Cardiac muscle cell (in vitro differentiated cells and primary cell): ENCODE results near the gene CLIP2. TPM values are rescaled to one million over a fixed set of nuclear protein-coding genes. Genes with fewer than 3 reads are reported as not detected.
"Not testable (repeated sequence)": the region's sequence is repeated elsewhere in the genome, so short reads cannot be mapped to it uniquely, and the experiment has no call there.

Experiments used
- DNase-seq, 2 donors: peaks; one replicate each; pipeline versions ENCODE4 v3.0.0 to v3.0.0-alpha.2; 2010 to 2017; ENCODE audit warnings: low read depth in 1 of 2, low spot score in 1 of 2
- H3K27ac ChIP-seq: fragments of 200-600 bp; sonication (generic); 2 replicates; pipeline ENCODE4 v1.5.1; 2016
- H3K27me3 ChIP-seq: fragments of 200-600 bp; sonication (generic); 2 replicates; pipeline ENCODE4 v1.6.0; 2016; ENCODE audit warnings: control low read depth
- H3K36me3 ChIP-seq: fragments of 200-600 bp; sonication (generic); 2 replicates; pipeline ENCODE4 v1.5.1; 2016; ENCODE audit warnings: control low read depth
- H3K4me1 ChIP-seq: fragments of 200-600 bp; sonication (generic); 2 replicates; pipeline ENCODE4 v1.8.1; 2017; ENCODE audit warnings: low read depth, mild to moderate bottlenecking, mixed run types
- H3K4me3 ChIP-seq: fragments of 200-600 bp; sonication (generic); 2 replicates; pipeline ENCODE4 v1.5.1; 2016; ENCODE audit warnings: mild to moderate bottlenecking
- H3K9me3 ChIP-seq: fragments of 200-600 bp; sonication (generic); 2 replicates; pipeline ENCODE4 v1.5.1; 2017; ENCODE audit warnings: low read depth, mild to moderate bottlenecking, control low read depth
- CTCF ChIP-seq: IDR thresholded peaks from 2 replicates; pipeline ENCODE4 v1.5.1; 2012; ENCODE audit warnings: low read depth, mild to moderate bottlenecking, low read length
- polyA plus RNA-seq: library from polyadenylated mRNA; unstranded; fragments of >200 nt; fragmentation: Nextera tagmentation; extraction: Ambion mirVana; gene quantifications from 2 replicates; pipeline ENCODE4 v1.2.1, GENCODE V29; 2016
- total RNA-seq: library from RNA; depleted of rRNA; stranded (reverse); fragments of >200 nt; gene quantifications from 2 replicates; pipeline ENCODE4 v1.2.3, GENCODE V29; 2016

CLIP2 gene
- total and polyA plus RNA-seq, 2 experiments from 2014 or later: 11.1 to 20.0 TPM

- Histone ChIP-seq H3K4me1 (no peaks in the 10 kb centered on the region), H3K4me3 (no peak overlapping the region), H3K27ac (no peak overlapping the region), H3K27me3 (no peaks in the 10 kb centered on the region), H3K36me3 (no peaks in the 10 kb centered on the region), H3K9me3 (no peaks in the 10 kb centered on the region)
- no peak for DNase-seq
- no peak for TF ChIP-seq CTCF
These were observed 120.4 kb downstream of the CLIP2 start for GRCh38 chr7:74409571-74409970.

DNA sequence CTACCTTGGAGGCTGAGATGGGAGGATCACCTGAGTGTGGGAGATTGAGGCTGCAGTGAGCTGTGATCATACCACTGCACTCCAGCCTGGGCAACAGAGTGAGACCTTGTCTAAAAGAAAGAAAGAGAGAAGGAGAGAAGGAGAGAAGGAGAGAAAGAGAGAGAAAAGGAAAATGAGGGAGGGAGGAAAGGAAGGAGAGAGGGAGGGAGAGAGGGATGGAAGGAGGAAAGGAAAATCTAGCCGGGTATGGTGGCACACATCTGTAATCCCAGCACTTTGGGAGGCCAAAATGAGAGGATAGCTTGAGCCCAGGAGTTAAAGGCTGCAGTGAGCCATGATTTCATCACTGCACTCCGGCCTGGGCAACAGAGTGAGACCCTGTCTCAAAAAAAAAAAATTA lies 121.6 kb downstream of the CLIP2 start:
- TF ChIP-seq CTCF: no peak
- H3K4me1 ChIP-seq: no peaks in the 10 kb centered on the region
- no peak for DNase-seq

DNA sequence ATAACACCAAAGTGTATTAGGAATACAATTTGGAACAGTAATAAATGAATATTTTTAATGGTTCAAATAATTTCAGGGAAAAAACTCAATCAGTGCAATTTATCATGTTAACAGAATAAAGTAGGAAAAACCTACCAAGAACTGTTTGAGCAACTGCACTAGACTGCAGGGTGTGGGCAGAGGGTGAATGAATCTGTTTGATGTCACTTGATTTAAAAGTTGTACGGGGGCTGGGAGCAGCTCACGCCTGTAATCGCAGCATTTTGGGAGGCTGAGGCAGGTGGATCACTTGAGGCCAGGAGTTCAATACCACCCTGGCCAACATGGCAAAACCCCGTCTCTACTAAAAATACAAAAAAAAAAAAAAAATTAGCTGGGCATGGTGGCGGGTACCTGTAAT lies 122.4 kb downstream of the CLIP2 start:
- not testable (repeated sequence) for H3K36me3 ChIP-seq, H3K4me1 ChIP-seq, H3K4me3 ChIP-seq, H3K27ac ChIP-seq, DNase-seq, H3K27me3 ChIP-seq, H3K9me3 ChIP-seq

More for the DNA sequence above, 121.6 kb downstream of the CLIP2 start:
- H3K9me3 ChIP-seq: no peaks in the 10 kb centered on the region
- no peaks in the 10 kb centered on the region for H3K36me3 ChIP-seq
- H3K27me3 ChIP-seq: no peaks in the 10 kb centered on the region
- no peak overlapping the region for H3K4me3 ChIP-seq
- no peak overlapping the region for H3K27ac ChIP-seq

DNA sequence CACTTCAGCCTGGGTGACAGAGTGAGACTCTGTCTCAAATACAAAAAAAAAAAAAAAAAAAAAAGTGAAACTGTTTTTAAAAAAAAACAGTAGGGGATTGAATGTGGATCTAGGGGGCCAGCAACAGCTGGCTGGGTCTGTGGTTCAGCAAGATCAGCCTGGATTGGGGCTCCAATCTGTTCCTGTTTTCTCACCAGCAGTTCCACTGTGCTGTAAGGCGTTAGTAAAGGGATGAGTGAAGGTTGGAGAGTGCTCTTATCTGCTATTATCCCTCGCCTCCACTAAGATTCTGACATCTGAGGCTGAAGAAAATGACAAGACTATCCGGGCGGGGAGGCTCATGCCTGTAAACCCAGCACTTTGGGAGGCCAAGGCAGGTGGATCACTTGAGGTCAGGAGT lies 122.8 kb downstream of the CLIP2 start:
- no peak for DNase-seq
- Histone ChIP-seq H3K36me3 (no peaks in the 10 kb centered on the region), H3K9me3 (no peaks in the 10 kb centered on the region), H3K4me1 (no peaks in the 10 kb centered on the region), H3K27ac (no peak overlapping the region), H3K27me3 (no peaks in the 10 kb centered on the region), H3K4me3 (no peak overlapping the region)
- no peak for TF ChIP-seq CTCF

GRCh38 chr7:74412603-74413002 lies 123.4 kb downstream of the CLIP2 start:
- TF ChIP-seq CTCF: no peak
- Histone ChIP-seq H3K9me3 (no peaks in the 10 kb centered on the region), H3K27me3 (no peaks in the 10 kb centered on the region), H3K36me3 (no peaks in the 10 kb centered on the region), H3K4me1 (no peaks in the 10 kb centered on the region), H3K4me3 (no peak overlapping the region), H3K27ac (no peak overlapping the region)
- DNase-seq: peak in 1 of 2 donors; percentile 42

GRCh38 chr7:74414595-74415333 lies 125.6 kb downstream of the CLIP2 start:
- H3K9me3 ChIP-seq, DNase-seq, H3K27me3 ChIP-seq, H3K27ac ChIP-seq, H3K4me3 ChIP-seq, H3K4me1 ChIP-seq, H3K36me3 ChIP-seq: not testable (repeated sequence)
